Measurements from ENCODE around the gene CLP1. TPM values are rescaled to one million over a fixed set of nuclear protein-coding genes. Genes with fewer than 3 reads are reported as not detected.
"Not testable (repeated sequence)": the region's sequence is repeated elsewhere in the genome, so short reads cannot be mapped to it uniquely, and the experiment has no call there.

CLP1 gene
- total RNA-seq, 1 experiment from 2014 or later, result 15.2 TPM

- Mint-ChIP-seq H3K27me3 (ENCODE audit: unreplicated experiment) (no peaks in the 10 kb centered on the region), H3K27ac (ENCODE audit: unreplicated experiment) (no peak overlapping the region), H3K36me3 (ENCODE audit: insufficient read depth, unreplicated experiment) (peaks cover 77% of the 10 kb centered on the region), H3K9me3 (ENCODE audit: low read depth, unreplicated experiment) (no peaks in the 10 kb centered on the region), H3K4me3 (ENCODE audit: low read depth, unreplicated experiment) (no peak overlapping the region), H3K4me1 (ENCODE audit: low read depth, unreplicated experiment) (no peaks in the 10 kb centered on the region)
- DNase-seq, result no peak
- CTCF ChIA-PET, result no interaction called here
- intact Hi-C loops (cut with micrococcal nuclease; ENCODE audit: unreplicated experiment), result no loop called here
- no peak for TF ChIP-seq CTCF (IDR thresholded peaks at IDR 0.05; ENCODE audit: unreplicated experiment)
- no TSS peak for BruUV-seq (replicated peaks)
These were observed 42.9 kb downstream of the CLP1 start for GRCh38 chr11:57700425-57700824.

GRCh38 chr11:57703341-57703740 is 45.8 kb downstream of the CLP1 start:
- intact Hi-C loops (cut with micrococcal nuclease; ENCODE audit: unreplicated experiment), result no loop called here
- CTCF ChIA-PET, result interaction anchor here (0.7 kb wide), 1 partner anchor 28 kb away, joined by 3 read pairs; no protein-coding TSS in a partner anchor
- no peak overlapping the region for H3K27ac Mint-ChIP-seq (ENCODE audit: unreplicated experiment)

GRCh38 chr11:57704932-57705331 is 47.4 kb downstream of the CLP1 start:
- CTCF ChIA-PET, result interaction anchor here (0.6 kb wide), 1 partner anchor 288 kb away, joined by 4 read pairs; no protein-coding TSS in a partner anchor
- H3K4me3 Mint-ChIP-seq (ENCODE audit: low read depth, unreplicated experiment), result no peak overlapping the region
- peaks cover 3% of the 10 kb centered on the region for H3K4me1 Mint-ChIP-seq (ENCODE audit: low read depth, unreplicated experiment)
- H3K27me3 Mint-ChIP-seq (ENCODE audit: unreplicated experiment), result no peaks in the 10 kb centered on the region
- peaks cover 51% of the 10 kb centered on the region for H3K36me3 Mint-ChIP-seq (ENCODE audit: insufficient read depth, unreplicated experiment)
- H3K9me3 Mint-ChIP-seq (ENCODE audit: low read depth, unreplicated experiment), result no peaks in the 10 kb centered on the region
- DNase-seq, result no peak
- H3K27ac Mint-ChIP-seq (ENCODE audit: unreplicated experiment), result no peak overlapping the region
- intact Hi-C loops (cut with micrococcal nuclease; ENCODE audit: unreplicated experiment), result no loop called here
- TSS peak; percentile 5 for BruUV-seq (replicated peaks)
- TF ChIP-seq CTCF (IDR thresholded peaks at IDR 0.05; ENCODE audit: unreplicated experiment), result no peak

More at GRCh38 chr11:57703341-57703740, 45.8 kb downstream of the CLP1 start:
- BruUV-seq (replicated peaks), result no TSS peak
- Mint-ChIP-seq H3K36me3 (ENCODE audit: insufficient read depth, unreplicated experiment) (peaks cover 61% of the 10 kb centered on the region), H3K4me1 (ENCODE audit: low read depth, unreplicated experiment) (no peaks in the 10 kb centered on the region), H3K27me3 (ENCODE audit: unreplicated experiment) (no peaks in the 10 kb centered on the region), H3K4me3 (ENCODE audit: low read depth, unreplicated experiment) (no peak overlapping the region), H3K9me3 (ENCODE audit: low read depth, unreplicated experiment) (no peaks in the 10 kb centered on the region)
- TF ChIP-seq CTCF (IDR thresholded peaks at IDR 0.05; ENCODE audit: unreplicated experiment), result no peak
- no peak for DNase-seq

- H3K4me3 Mint-ChIP-seq (ENCODE audit: low read depth, unreplicated experiment); H3K27ac Mint-ChIP-seq (ENCODE audit: unreplicated experiment); DNase-seq; BruUV-seq (replicated peaks); H3K9me3 Mint-ChIP-seq (ENCODE audit: low read depth, unreplicated experiment); H3K27me3 Mint-ChIP-seq (ENCODE audit: unreplicated experiment); intact Hi-C loops (cut with micrococcal nuclease; ENCODE audit: unreplicated experiment); H3K4me1 Mint-ChIP-seq (ENCODE audit: low read depth, unreplicated experiment): not testable (repeated sequence)
- CTCF ChIA-PET, result interaction anchor here (0.6 kb wide), 2 partner anchors 288 to 863 kb away, joined by 4 read pairs; no protein-coding TSS in a partner anchor
- peaks cover 48% of the 10 kb centered on the region for H3K36me3 Mint-ChIP-seq (ENCODE audit: insufficient read depth, unreplicated experiment)
These were observed 47.9 kb downstream of the CLP1 start for GRCh38 chr11:57705432-57705831.

GRCh38 chr11:57709802-57710367 is 52.3 kb downstream of the CLP1 start:
- Mint-ChIP-seq H3K4me1 (ENCODE audit: low read depth, unreplicated experiment) (peaks cover 26% of the 10 kb centered on the region), H3K4me3 (ENCODE audit: low read depth, unreplicated experiment) (no peak overlapping the region), H3K9me3 (ENCODE audit: low read depth, unreplicated experiment) (no peaks in the 10 kb centered on the region), H3K36me3 (ENCODE audit: insufficient read depth, unreplicated experiment) (peaks cover 62% of the 10 kb centered on the region), H3K27me3 (ENCODE audit: unreplicated experiment) (no peaks in the 10 kb centered on the region), H3K27ac (ENCODE audit: unreplicated experiment) (no peak overlapping the region)
- TF ChIP-seq CTCF (IDR thresholded peaks at IDR 0.05; ENCODE audit: unreplicated experiment), result no peak
- DNase-seq, result no peak
- CTCF ChIA-PET, result interaction anchor here (0.7 kb wide), 1 partner anchor 19 kb away, joined by 6 read pairs; no protein-coding TSS in a partner anchor
- intact Hi-C loops (cut with micrococcal nuclease; ENCODE audit: unreplicated experiment), result loop anchor here (5.0 kb wide), 1 partner anchor 43 kb away; the partner anchor contains the start of gene ZDHHC5
- no TSS peak for BruUV-seq (replicated peaks)
